Astrocyte (in vitro differentiated cells and primary cell): ENCODE data around the gene SH2D3A. TPM values are rescaled to one million over a fixed set of nuclear protein-coding genes. Genes with fewer than 3 reads are reported as not detected.
A peak's percentile ranks its signal among the peaks of the same experiment; 100 is the strongest.

Source experiments
- DNase-seq: peaks from one replicate; pipeline ENCODE4 v3.0.0-alpha.2; 2010; ENCODE audit warnings: low read depth
- FAIRE-seq: peaks from 2 replicates; lab custom pipeline; 2011; peaks lifted over from hg19 to GRCh38; lab: Jason Lieb, UNC
- H2AFZ ChIP-seq: 2 replicates; pipeline ENCODE4 v1.6.0; 2012; ENCODE audit warnings: low read depth, low read length, inconsistent platforms
- H3K27ac ChIP-seq: 2 replicates; pipeline ENCODE4 v1.5.1; 2011; ENCODE audit warnings: low read depth, low read length, inconsistent platforms
- H3K27me3 ChIP-seq: 2 replicates; pipeline ENCODE4 v1.6.0; 2011; ENCODE audit warnings: low read length, inconsistent platforms; ENCODE audit not compliant: insufficient read depth
- H3K36me3 ChIP-seq: 2 replicates; pipeline ENCODE4 v1.5.1; 2011; ENCODE audit warnings: low read length, inconsistent platforms; ENCODE audit not compliant: insufficient read depth
- H3K4me1 ChIP-seq: 2 replicates; pipeline ENCODE4 v1.5.1; 2011; ENCODE audit warnings: low read length, inconsistent platforms; ENCODE audit not compliant: insufficient read depth
- H3K4me2 ChIP-seq: 2 replicates; pipeline ENCODE4 v1.6.0; 2012; ENCODE audit warnings: low read length, inconsistent platforms
- H3K4me3 ChIP-seq: 2 replicates; pipeline ENCODE4 v1.5.1; 2011; ENCODE audit warnings: low read depth, mild to moderate bottlenecking, low read length, inconsistent platforms; ENCODE audit not compliant: insufficient read depth
- H3K79me2 ChIP-seq: 2 replicates; pipeline ENCODE4 v1.6.0; 2012; ENCODE audit warnings: mild to moderate bottlenecking, low read length, inconsistent platforms; ENCODE audit not compliant: insufficient read depth
- H3K9ac ChIP-seq: 2 replicates; pipeline ENCODE4 v1.6.0; 2012; ENCODE audit warnings: mild to moderate bottlenecking, low read length, inconsistent platforms
- H3K9me3 ChIP-seq: 2 replicates; pipeline ENCODE4 v1.5.1; 2012; ENCODE audit warnings: low read depth, mild to moderate bottlenecking, low read length, inconsistent platforms; ENCODE audit not compliant: insufficient read depth
- H4K20me1 ChIP-seq: 2 replicates; pipeline ENCODE4 v1.6.0; 2012; ENCODE audit warnings: low read length, inconsistent platforms; ENCODE audit not compliant: insufficient read depth
- H3K27ac Mint-ChIP-seq: one replicate; pipeline ENCODE4 v1.8.0; 2021; ENCODE audit warnings: mild to moderate bottlenecking, mixed read lengths; ENCODE audit not compliant: unreplicated experiment
- H3K27me3 Mint-ChIP-seq: one replicate; pipeline ENCODE4 v1.8.0; 2021; ENCODE audit warnings: low read depth, mixed read lengths; ENCODE audit not compliant: unreplicated experiment
- H3K36me3 Mint-ChIP-seq: one replicate; pipeline ENCODE4 v1.8.0; 2021; ENCODE audit warnings: low read depth, mixed read lengths; ENCODE audit not compliant: unreplicated experiment
- H3K4me1 Mint-ChIP-seq: one replicate; pipeline ENCODE4 v1.8.0; 2021; ENCODE audit warnings: low read depth, mixed read lengths; ENCODE audit not compliant: unreplicated experiment
- H3K4me3 Mint-ChIP-seq: one replicate; pipeline ENCODE4 v1.8.0; 2021; ENCODE audit warnings: mild to moderate bottlenecking, moderate library complexity, mixed read lengths; ENCODE audit not compliant: unreplicated experiment
- H3K9me3 Mint-ChIP-seq: one replicate; pipeline ENCODE4 v1.8.0; 2021; ENCODE audit warnings: mild to moderate bottlenecking, mixed read lengths; ENCODE audit not compliant: unreplicated experiment
- CTCF ChIP-seq: IDR thresholded peaks from 2 replicates; pipeline ENCODE4 v1.5.1; 2011; ENCODE audit warnings: low read depth, mild to moderate bottlenecking, inconsistent platforms, low read length, moderate library complexity; ENCODE audit not compliant: insufficient read depth
- EZH2 ChIP-seq: IDR thresholded peaks from 2 replicates; pipeline ENCODE4 v1.6.1; 2012; ENCODE audit warnings: mild to moderate bottlenecking, low read length, inconsistent platforms; ENCODE audit not compliant: insufficient read depth
- total RNA-seq: library from RNA; stranded (reverse); gene quantifications from 2 replicates; pipeline ENCODE4 v1.2.1, GENCODE V29; 2021

The SH2D3A gene
- total RNA-seq, 1 donor from 2014 or later = 2.6 TPM

GRCh38 chr19:6740589-6741343 is 26.5 kb downstream of the SH2D3A start:
- peaks cover 5% of the 10 kb centered on the region for H3K36me3 ChIP-seq
- H3K27me3 ChIP-seq = no peaks in the 10 kb centered on the region
- TF ChIP-seq EZH2 (no peak), CTCF (no peak)
- H3K27ac ChIP-seq = peak overlapping the region; percentile 49
- H3K9me3 Mint-ChIP-seq = peaks cover 3% of the 10 kb centered on the region
- peak overlapping the region; percentile 78 for H3K4me3 ChIP-seq
- peaks cover 11% of the 10 kb centered on the region for H3K36me3 Mint-ChIP-seq
- FAIRE-seq (no peak), DNase-seq (no peak)
- H3K9me3 ChIP-seq = no peaks in the 10 kb centered on the region
- peak overlapping the region; percentile 95 for H3K4me2 ChIP-seq
- H3K4me1 Mint-ChIP-seq = peaks cover 32% of the 10 kb centered on the region
- peaks cover 17% of the 10 kb centered on the region for H4K20me1 ChIP-seq
- peak overlapping the region; percentile 83 for H3K9ac ChIP-seq
- peak overlapping the region; percentile 68 for H2AFZ ChIP-seq
- H3K79me2 ChIP-seq = peaks cover 32% of the 10 kb centered on the region
- no peaks in the 10 kb centered on the region for H3K27me3 Mint-ChIP-seq
- peak overlapping the region; percentile 89 for H3K4me3 Mint-ChIP-seq
- H3K4me1 ChIP-seq = peaks cover 45% of the 10 kb centered on the region
- peak overlapping the region; percentile 7 for H3K27ac Mint-ChIP-seq

DNA sequence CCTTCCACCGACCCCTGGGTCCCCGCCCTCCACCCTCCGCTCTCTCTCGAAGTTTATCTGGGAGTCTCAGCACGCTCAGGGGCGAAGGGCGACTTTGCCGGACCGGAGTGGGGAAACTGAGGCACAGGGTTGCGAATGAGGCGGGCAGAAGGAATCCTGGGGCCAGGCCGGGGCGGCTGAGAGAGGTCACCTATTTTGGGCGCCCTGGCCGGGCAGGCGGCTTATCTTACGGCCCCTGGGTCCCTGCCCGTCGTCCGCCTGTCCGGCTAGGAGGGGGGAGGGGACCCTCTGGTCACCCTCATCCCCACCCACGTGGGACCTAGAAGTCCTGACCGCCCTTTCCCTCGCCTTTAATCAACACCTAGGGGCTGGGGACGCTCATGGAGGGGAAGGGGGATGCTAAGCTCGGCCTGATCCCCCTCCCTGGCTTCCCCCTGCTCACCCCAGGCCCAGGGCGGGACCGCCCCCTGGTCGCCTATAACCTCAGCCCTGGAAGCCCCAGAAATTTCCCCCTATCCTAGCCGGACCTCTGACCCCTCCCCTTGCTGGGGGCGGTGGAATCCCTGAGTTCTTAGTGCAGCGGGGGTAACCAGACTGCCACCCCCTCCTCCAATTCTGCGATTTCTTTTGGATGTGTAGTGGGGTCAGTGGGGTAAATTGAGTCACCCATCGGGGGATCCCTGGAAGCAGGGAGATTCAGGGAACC is 27.2 kb downstream of the SH2D3A start:
- H2AFZ ChIP-seq = peak overlapping the region; percentile 68

More for the DNA sequence above, 27.2 kb downstream of the SH2D3A start:
- no peak for DNase-seq
- Histone ChIP-seq H3K4me2 (peak overlapping the region; percentile 95), H3K27ac (peak overlapping the region; percentile 49), H3K9ac (peak overlapping the region; percentile 83), H3K4me3 (peak overlapping the region; percentile 78), H4K20me1 (peaks cover 10% of the 10 kb centered on the region), H3K36me3 (peaks cover 5% of the 10 kb centered on the region), H3K27me3 (no peaks in the 10 kb centered on the region), H3K4me1 (peaks cover 41% of the 10 kb centered on the region), H3K79me2 (peaks cover 39% of the 10 kb centered on the region), H3K9me3 (no peaks in the 10 kb centered on the region)
- H3K27ac Mint-ChIP-seq = no peak overlapping the region
- peaks cover 8% of the 10 kb centered on the region for H3K36me3 Mint-ChIP-seq
- H3K9me3 Mint-ChIP-seq = no peaks in the 10 kb centered on the region
- no peaks in the 10 kb centered on the region for H3K27me3 Mint-ChIP-seq
- H3K4me3 Mint-ChIP-seq = peak overlapping the region; percentile 89
- peaks cover 27% of the 10 kb centered on the region for H3K4me1 Mint-ChIP-seq
- no peak for FAIRE-seq
- TF ChIP-seq EZH2 (no peak), CTCF (no peak)
